HUES48 (cell line): ENCODE data around the gene CASZ1.

Experiments used
- H3K27ac ChIP-seq: one replicate; pipeline ENCODE4 v1.7.0; 2013; ENCODE audit warnings: low read depth, low read length, inconsistent platforms
- H3K27me3 ChIP-seq: 2 replicates; pipeline ENCODE4 v1.6.1; 2013; ENCODE audit warnings: mild to moderate bottlenecking, low read length; ENCODE audit not compliant: control insufficient read depth, insufficient read depth
- H3K36me3 ChIP-seq: 2 replicates; pipeline ENCODE4 v1.6.1; 2013; ENCODE audit warnings: low read length; ENCODE audit not compliant: control insufficient read depth, insufficient read depth
- H3K4me1 ChIP-seq: 2 replicates; pipeline ENCODE4 v1.6.1; 2013; ENCODE audit warnings: mild to moderate bottlenecking, low read length; ENCODE audit not compliant: control insufficient read depth, insufficient read depth
- H3K4me3 ChIP-seq: 2 replicates; pipeline ENCODE4 v1.5.1; 2013; ENCODE audit warnings: mild to moderate bottlenecking, low read depth, low read length
- H3K9ac ChIP-seq: 2 replicates; pipeline ENCODE4 v1.6.1; 2013; ENCODE audit warnings: mild to moderate bottlenecking, low read depth, low read length, moderate library complexity
- H3K9me3 ChIP-seq: 2 replicates; pipeline ENCODE4 v1.6.1; 2013; ENCODE audit warnings: low read length; ENCODE audit not compliant: control insufficient read depth, insufficient read depth

CASZ1 gene

GRCh38 chr1:10791105-10791951, 5.1 kb downstream of the CASZ1 start:
- no peaks in the 10 kb centered on the region for H3K9me3 ChIP-seq
- H3K9ac ChIP-seq = no peak overlapping the region
- peaks cover 15% of the 10 kb centered on the region; the same call in 1 of the 2 replicates for H3K4me1 ChIP-seq
- no peak overlapping the region for H3K4me3 ChIP-seq
- H3K27ac ChIP-seq = no peak overlapping the region
- peaks cover 57% of the 10 kb centered on the region for H3K27me3 ChIP-seq
- no peaks in the 10 kb centered on the region for H3K36me3 ChIP-seq

DNA sequence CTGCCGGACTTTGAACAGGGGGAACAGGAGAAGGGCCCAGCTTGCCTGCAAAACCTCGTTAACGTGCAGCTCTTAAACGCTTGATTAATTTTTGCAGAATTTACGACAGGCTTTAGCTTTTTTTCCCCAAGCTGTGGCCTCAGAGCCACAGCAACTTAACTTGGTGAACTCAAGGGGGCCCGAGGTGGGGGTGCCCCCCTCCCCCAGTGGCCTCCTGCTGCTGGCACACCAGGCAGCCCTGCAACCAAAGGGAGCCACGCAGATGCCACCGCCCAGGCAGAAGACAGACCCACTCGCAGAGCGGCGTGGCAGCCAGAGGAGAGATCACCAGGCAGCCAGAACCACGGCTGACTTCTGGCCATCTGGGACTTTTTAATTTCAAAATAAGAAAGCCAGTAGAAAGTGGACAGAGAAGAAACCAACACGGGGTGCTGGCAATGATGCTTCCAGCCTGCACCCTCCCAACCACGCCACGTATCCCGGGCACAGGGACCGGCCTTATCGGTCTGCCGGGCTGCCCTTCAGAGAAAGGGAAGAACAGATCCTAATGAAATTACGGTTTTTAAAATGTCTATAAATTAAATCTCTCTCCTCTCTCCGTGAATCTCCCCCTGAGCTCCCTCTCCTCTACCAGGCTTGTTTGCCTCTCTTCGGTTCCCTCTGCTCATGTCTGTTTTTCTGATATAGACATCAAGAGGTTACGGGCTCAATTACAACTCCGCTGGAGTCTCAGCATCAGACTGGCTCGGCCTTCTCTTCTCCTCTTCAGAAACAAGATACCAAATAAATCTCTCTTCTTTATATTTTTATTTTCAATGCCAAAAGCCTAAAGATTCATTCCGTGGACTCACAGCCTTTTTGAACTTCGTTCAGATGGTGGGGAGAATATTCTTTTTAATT, 6.4 kb downstream of the CASZ1 start:
- peaks cover 47% of the 10 kb centered on the region for H3K27me3 ChIP-seq
- no peak overlapping the region for H3K4me3 ChIP-seq
- H3K9me3 ChIP-seq = no peaks in the 10 kb centered on the region
- H3K9ac ChIP-seq = no peak overlapping the region
- H3K27ac ChIP-seq = no peak overlapping the region
- H3K4me1 ChIP-seq = peaks cover 15% of the 10 kb centered on the region; the same call in 1 of the 2 replicates
- no peaks in the 10 kb centered on the region for H3K36me3 ChIP-seq

GRCh38 chr1:10789047-10789791, 7.2 kb downstream of the CASZ1 start:
- H3K36me3 ChIP-seq = no peaks in the 10 kb centered on the region
- H3K4me3 ChIP-seq = no peak overlapping the region
- H3K27me3 ChIP-seq = peaks cover 38% of the 10 kb centered on the region
- H3K4me1 ChIP-seq = peaks cover 15% of the 10 kb centered on the region; the same call in 1 of the 2 replicates
- no peaks in the 10 kb centered on the region for H3K9me3 ChIP-seq
- H3K27ac ChIP-seq = no peak overlapping the region
- H3K9ac ChIP-seq = no peak overlapping the region

GRCh38 chr1:10788592-10789006, 7.8 kb downstream of the CASZ1 start:
- no peaks in the 10 kb centered on the region for H3K36me3 ChIP-seq
- H3K4me1 ChIP-seq = peaks cover 12% of the 10 kb centered on the region; the same call in 1 of the 2 replicates
- no peak overlapping the region for H3K27ac ChIP-seq
- H3K4me3 ChIP-seq = no peak overlapping the region
- H3K27me3 ChIP-seq = peaks cover 32% of the 10 kb centered on the region
- no peaks in the 10 kb centered on the region for H3K9me3 ChIP-seq
- no peak overlapping the region for H3K9ac ChIP-seq

DNA sequence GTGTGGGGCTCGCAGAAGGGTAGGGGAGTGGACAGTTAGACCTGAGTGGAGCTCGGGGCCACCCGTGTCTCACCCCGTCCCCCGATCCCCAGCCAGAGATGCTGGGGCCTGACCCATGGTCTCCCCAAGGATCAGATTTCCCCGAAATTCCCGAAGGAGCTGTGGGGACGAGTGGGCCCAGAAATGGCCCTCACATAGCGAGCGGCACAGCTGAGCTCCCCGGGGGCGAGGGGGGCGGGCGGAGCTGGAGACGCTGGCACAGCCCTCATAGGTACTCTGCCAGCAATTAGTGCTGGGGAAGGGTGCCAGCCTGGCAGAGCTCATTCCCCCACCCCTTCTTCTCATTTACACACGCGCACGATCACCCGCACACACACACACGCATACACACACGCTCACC, 9.2 kb downstream of the CASZ1 start:
- Histone ChIP-seq H3K9ac (no peak overlapping the region), H3K9me3 (no peaks in the 10 kb centered on the region), H3K4me1 (peaks cover 12% of the 10 kb centered on the region; the same call in 1 of the 2 replicates), H3K27me3 (peaks cover 20% of the 10 kb centered on the region), H3K36me3 (no peaks in the 10 kb centered on the region), H3K27ac (no peak overlapping the region), H3K4me3 (no peak overlapping the region)

GRCh38 chr1:10785728-10786638, 10.5 kb downstream of the CASZ1 start:
- Histone ChIP-seq H3K27ac (no peak overlapping the region), H3K4me1 (0 out of 2 replicates have a peak, but pooled peaks cover 2% of the 10 kb centered on the region), H3K9ac (no peak overlapping the region), H3K9me3 (no peaks in the 10 kb centered on the region), H3K4me3 (no peak overlapping the region), H3K36me3 (no peaks in the 10 kb centered on the region), H3K27me3 (peaks cover 8% of the 10 kb centered on the region; the same call in 1 of the 2 replicates)

DNA sequence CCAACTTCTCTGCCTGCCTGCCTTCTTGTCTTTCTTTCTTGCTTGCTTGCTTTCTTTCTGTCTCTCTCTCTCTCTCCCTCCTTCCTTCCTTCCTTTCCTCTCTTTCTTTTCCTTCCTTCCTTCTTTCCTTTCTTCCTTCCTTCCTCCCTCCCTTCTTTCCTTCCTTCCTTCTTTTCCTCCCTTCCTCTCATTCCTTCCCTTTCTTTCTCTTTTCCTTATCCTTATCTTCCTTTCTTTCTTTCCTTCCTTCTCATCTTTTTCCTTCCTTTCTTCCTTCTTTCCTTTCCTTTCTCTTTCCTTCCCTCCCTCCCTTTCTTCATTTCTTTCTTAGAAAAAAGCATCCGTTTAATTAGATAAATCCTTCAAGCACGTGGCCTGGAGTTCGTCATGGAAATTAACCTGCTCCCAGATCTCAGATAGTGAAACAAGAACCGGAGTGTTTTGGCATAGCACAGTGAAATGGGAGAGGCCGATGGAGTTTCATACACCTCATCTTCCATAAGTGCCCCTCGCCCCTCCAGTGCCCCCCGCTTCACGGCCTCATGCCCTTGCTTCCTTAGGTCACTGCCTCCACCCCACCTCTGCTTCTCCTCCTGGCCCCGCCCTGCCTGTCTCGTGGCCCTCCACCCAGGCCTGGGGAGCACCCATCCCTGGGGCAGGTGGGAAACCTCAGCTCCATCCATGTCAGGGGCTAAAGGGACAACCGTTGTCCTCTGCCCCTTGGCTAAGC, 11.3 kb downstream of the CASZ1 start:
- Histone ChIP-seq H3K4me1 (no peaks in the 10 kb centered on the region), H3K27me3 (peaks cover under 1% of the 10 kb centered on the region; the same call in 1 of the 2 replicates)

DNA sequence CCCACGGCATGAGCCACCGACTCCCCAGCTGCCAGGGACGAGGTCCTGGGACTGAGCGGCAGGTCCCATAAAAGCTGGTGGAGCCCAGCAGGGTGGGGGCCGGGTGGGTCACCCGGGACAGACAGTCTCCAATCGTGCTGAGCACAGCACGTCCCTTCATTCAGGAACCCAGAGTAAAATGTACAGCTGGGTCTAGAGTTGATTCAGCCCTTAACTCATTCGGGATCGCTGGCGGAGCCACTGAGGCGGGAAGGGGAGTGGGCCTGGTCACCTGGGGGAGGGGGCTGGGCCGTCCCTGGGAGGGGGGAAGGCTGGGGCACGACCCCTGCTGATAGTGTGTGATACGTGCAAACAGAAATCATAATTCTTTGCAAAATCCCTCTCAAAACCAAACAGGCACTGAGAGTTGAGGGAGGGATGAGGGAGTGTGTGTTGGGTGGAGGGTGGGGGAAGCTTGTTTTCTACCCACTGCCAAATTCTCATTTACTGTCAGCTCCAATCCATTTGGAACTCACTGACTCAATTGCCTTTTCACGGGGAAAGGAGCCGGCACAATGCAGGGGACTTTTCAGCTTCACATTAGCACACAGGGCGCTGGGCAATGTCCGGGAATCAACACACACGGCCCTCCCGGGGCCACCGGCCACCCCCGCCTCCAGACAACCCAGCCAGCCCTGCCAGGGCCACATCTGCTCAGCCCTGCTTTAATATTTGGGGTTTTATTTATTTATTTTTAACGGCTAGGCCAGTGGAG, 13.8 kb downstream of the CASZ1 start:
- Histone ChIP-seq H3K9ac (no peak overlapping the region), H3K27ac (no peak overlapping the region), H3K36me3 (no peaks in the 10 kb centered on the region), H3K4me1 (no peaks in the 10 kb centered on the region), H3K9me3 (no peaks in the 10 kb centered on the region), H3K27me3 (no peaks in the 10 kb centered on the region), H3K4me3 (no peak overlapping the region)

More for the DNA sequence above, 11.3 kb downstream of the CASZ1 start:
- Histone ChIP-seq H3K9ac (no peak overlapping the region), H3K36me3 (no peaks in the 10 kb centered on the region), H3K9me3 (no peaks in the 10 kb centered on the region), H3K27ac (no peak overlapping the region), H3K4me3 (no peak overlapping the region)

DNA sequence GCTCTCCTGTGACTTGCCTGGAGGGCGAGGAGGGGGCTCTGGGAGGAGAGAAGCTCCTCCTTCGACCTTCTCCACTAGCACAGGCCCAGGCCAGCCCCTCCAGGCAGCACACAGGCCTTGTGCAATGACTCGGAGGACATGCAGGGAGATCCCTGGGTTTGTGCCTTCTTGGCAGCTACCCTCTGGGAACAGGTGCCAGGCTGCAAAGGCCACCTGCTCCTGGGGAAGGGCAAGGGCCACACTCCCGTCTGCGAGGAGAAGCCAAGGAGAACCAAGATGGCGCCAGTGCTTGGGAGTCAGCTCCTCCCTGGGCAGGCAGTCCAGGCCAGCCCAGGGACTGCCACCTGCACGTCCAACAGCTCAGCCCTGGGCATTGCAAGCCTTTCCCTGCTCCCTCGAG, 15.3 kb downstream of the CASZ1 start:
- Histone ChIP-seq H3K27ac (no peak overlapping the region), H3K27me3 (no peaks in the 10 kb centered on the region), H3K36me3 (no peaks in the 10 kb centered on the region), H3K4me3 (no peak overlapping the region), H3K9ac (no peak overlapping the region), H3K9me3 (no peaks in the 10 kb centered on the region), H3K4me1 (no peaks in the 10 kb centered on the region)
